Measurements from ENCODE around the gene GPR39.

Gene GPR39

GRCh38 chr2:132605236-132606180 is 188.9 kb downstream of the GPR39 start:
- TF ChIP-seq, protein P1, sequence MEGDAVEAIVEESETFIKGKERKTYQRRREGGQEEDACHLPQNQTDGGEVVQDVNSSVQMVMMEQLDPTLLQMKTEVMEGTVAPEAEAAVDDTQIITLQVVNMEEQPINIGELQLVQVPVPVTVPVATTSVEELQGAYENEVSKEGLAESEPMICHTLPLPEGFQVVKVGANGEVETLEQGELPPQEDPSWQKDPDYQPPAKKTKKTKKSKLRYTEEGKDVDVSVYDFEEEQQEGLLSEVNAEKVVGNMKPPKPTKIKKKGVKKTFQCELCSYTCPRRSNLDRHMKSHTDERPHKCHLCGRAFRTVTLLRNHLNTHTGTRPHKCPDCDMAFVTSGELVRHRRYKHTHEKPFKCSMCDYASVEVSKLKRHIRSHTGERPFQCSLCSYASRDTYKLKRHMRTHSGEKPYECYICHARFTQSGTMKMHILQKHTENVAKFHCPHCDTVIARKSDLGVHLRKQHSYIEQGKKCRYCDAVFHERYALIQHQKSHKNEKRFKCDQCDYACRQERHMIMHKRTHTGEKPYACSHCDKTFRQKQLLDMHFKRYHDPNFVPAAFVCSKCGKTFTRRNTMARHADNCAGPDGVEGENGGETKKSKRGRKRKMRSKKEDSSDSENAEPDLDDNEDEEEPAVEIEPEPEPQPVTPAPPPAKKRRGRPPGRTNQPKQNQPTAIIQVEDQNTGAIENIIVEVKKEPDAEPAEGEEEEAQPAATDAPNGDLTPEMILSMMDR (IDR thresholded peaks at IDR 0.05; ENCODE audit: insufficient read depth, low read length, poor library complexity, severe bottlenecking): no peak
- no peak for TF ChIP-seq EZH2phosphoT487 (conservative IDR thresholded peaks at IDR 0.05; ENCODE audit: low read length)
- no peak overlapping the region for H3K4me2 ChIP-seq (ENCODE audit: low read depth, low read length, poor library complexity, severe bottlenecking)

DNA sequence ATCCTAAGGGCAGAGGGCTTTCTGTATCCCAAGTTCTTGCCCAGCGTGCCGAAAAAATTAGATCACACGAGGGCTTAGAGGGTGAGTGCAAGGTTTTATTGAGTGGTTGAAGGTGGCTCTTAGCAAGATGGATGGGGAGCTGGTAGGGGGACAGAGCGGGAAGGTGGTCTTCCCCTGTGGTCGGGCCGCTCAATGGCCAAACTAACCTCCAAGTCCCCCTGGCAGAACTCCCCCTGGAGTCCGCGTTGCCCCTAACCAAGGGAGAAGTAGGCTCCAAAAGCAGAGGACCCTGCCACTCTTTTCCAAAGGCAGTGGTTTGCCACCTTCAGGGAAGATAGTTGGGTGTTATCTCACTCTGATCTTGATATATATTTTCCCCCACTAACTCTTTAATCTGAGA is 190.0 kb downstream of the GPR39 start:
- H2AFZ ChIP-seq (ENCODE audit: low read depth, low read length, severe bottlenecking): no peak overlapping the region
- TF ChIP-seq EZH2phosphoT487 (conservative IDR thresholded peaks at IDR 0.05; ENCODE audit: low read length): no peak
- TF ChIP-seq, protein P1 (IDR thresholded peaks at IDR 0.05; ENCODE audit: insufficient read depth, low read length, poor library complexity, severe bottlenecking): no peak
- H3K79me2 ChIP-seq (ENCODE audit: insufficient read depth, low read length): no peaks in the 10 kb centered on the region
- H3K9me3 ChIP-seq (ENCODE audit: insufficient read depth, low read length): no peaks in the 10 kb centered on the region
- no peaks in the 10 kb centered on the region for H3K27me3 ChIP-seq (ENCODE audit: low read length)
- no peak overlapping the region for H3K9ac ChIP-seq (ENCODE audit: low read length)
- no peak overlapping the region for H3K4me2 ChIP-seq (ENCODE audit: low read depth, low read length, poor library complexity, severe bottlenecking)
- H3K9me2 ChIP-seq (replicated peaks; ENCODE audit: insufficient read depth, low read length): no peaks in the 10 kb centered on the region
- no peaks in the 10 kb centered on the region for H4K20me1 ChIP-seq (ENCODE audit: low read depth, low read length)
- H3K27ac ChIP-seq (ENCODE audit: low read depth, low read length): no peak overlapping the region
- H3K36me3 ChIP-seq (ENCODE audit: low read length): no peaks in the 10 kb centered on the region
- no peak overlapping the region for H3K4me3 ChIP-seq (ENCODE audit: insufficient read depth, low read length, poor library complexity, severe bottlenecking)
- H3F3A ChIP-seq (ENCODE audit: insufficient read depth): no peaks in the 10 kb centered on the region

More at GRCh38 chr2:132605236-132606180, 188.9 kb downstream of the GPR39 start:
- Histone ChIP-seq H3K4me3 (ENCODE audit: insufficient read depth, low read length, poor library complexity, severe bottlenecking) (no peak overlapping the region), H3K9me3 (ENCODE audit: insufficient read depth, low read length) (no peaks in the 10 kb centered on the region), H3K27ac (ENCODE audit: low read depth, low read length) (no peak overlapping the region), H3K9ac (ENCODE audit: low read length) (no peak overlapping the region), H4K20me1 (ENCODE audit: low read depth, low read length) (no peaks in the 10 kb centered on the region), H3F3A (ENCODE audit: insufficient read depth) (no peaks in the 10 kb centered on the region), H3K27me3 (ENCODE audit: low read length) (no peaks in the 10 kb centered on the region), H2AFZ (ENCODE audit: low read depth, low read length, severe bottlenecking) (no peak overlapping the region), H3K36me3 (ENCODE audit: low read length) (no peaks in the 10 kb centered on the region), H3K79me2 (ENCODE audit: insufficient read depth, low read length) (no peaks in the 10 kb centered on the region), H3K9me2 (replicated peaks; ENCODE audit: insufficient read depth, low read length) (no peaks in the 10 kb centered on the region)

DNA sequence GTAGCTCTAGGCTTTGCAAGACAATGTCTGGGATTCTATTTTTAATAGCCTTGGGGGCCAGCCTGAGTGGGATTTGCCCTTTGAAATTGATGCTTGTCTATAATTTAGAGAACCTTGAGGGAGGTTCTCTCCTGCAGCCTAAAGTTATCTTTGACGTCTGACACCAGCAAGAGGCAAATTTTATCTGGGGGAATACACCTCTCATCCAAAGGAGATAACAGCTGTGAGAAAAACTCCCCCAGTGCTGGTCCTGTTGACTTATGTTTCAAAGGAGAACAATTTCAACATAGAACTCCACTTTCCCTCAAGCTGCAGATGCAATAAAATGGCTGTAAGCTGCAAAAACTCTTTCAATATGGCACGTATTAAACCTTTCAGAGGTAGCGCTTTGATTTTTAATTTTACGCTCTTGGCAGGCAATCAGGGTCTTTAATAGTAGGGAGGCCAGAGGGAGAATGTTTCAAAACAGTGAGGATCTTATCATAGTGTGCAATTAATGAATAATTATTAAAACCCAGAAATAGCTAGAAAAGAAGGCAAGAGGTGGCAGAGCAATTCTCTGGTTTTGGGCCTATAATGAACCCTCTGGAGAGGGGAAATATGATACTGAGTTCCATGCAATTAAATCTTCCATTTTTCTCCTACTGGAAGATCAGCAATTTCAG is 191.0 kb downstream of the GPR39 start:
- Histone ChIP-seq H4K20me1 (ENCODE audit: low read depth, low read length) (no peaks in the 10 kb centered on the region), H3K27ac (ENCODE audit: low read depth, low read length) (no peak overlapping the region), H3K9me2 (replicated peaks; ENCODE audit: insufficient read depth, low read length) (no peaks in the 10 kb centered on the region), H2AFZ (ENCODE audit: low read depth, low read length, severe bottlenecking) (no peak overlapping the region), H3K4me2 (ENCODE audit: low read depth, low read length, poor library complexity, severe bottlenecking) (no peak overlapping the region), H3K9me3 (ENCODE audit: insufficient read depth, low read length) (no peaks in the 10 kb centered on the region), H3K4me3 (ENCODE audit: insufficient read depth, low read length, poor library complexity, severe bottlenecking) (no peak overlapping the region), H3K36me3 (ENCODE audit: low read length) (no peaks in the 10 kb centered on the region), H3K79me2 (ENCODE audit: insufficient read depth, low read length) (no peaks in the 10 kb centered on the region), H3F3A (ENCODE audit: insufficient read depth) (no peaks in the 10 kb centered on the region), H3K27me3 (ENCODE audit: low read length) (no peaks in the 10 kb centered on the region), H3K9ac (ENCODE audit: low read length) (no peak overlapping the region)
- TF ChIP-seq EZH2phosphoT487 (conservative IDR thresholded peaks at IDR 0.05; ENCODE audit: low read length): no peak
- TF ChIP-seq, protein P1 (IDR thresholded peaks at IDR 0.05; ENCODE audit: insufficient read depth, low read length, poor library complexity, severe bottlenecking): no peak
